Esophagus mucosa (tissue), 1 donor: ENCODE results near the gene MT1B. TPM values are rescaled to one million over a fixed set of nuclear protein-coding genes. Genes with fewer than 3 reads are reported as not detected.
"Not testable (repeated sequence)": the region's sequence is repeated elsewhere in the genome, so short reads cannot be mapped to it uniquely, and the experiment has no call there.

Experiments
- ATAC-seq: fragments of 200-7000 bp; cut with Tn5 transposase; one replicate; pipeline ENCODE4 v1.9.1; 2020
- total RNA-seq: library from RNA; stranded (reverse); gene quantifications from one replicate; pipeline ENCODE4 v1.2.4, GENCODE V29; 2023
- donor health status: DM: yes; HTN: yes; CAD: no.

MT1B gene
- total RNA-seq, 1 donor from 2014 or later = not detected

GRCh38 chr16:56669005-56669839, 17.5 kb downstream of the MT1B start, which contains the start of gene MT1H:
MT1H (plus strand) TSS chr16:56669814; CDS start chr16:56669885, 71 bp downstream.
- peak; percentile 77 for ATAC-seq

- no peak for ATAC-seq
These were observed 18.3 kb downstream of the MT1B start for GRCh38 chr16:56669840-56670619.

- no peak for ATAC-seq
These were observed 18.9 kb downstream of the MT1B start for GRCh38 chr16:56670620-56670934.

GRCh38 chr16:56671691-56672090, 20.0 kb downstream of the MT1B start:
- not testable (repeated sequence) for ATAC-seq

GRCh38 chr16:56672171-56672570, 20.5 kb downstream of the MT1B start:
- not testable (repeated sequence) for ATAC-seq

- ATAC-seq = no peak
These were observed 21.3 kb downstream of the MT1B start for GRCh38 chr16:56672761-56673536.

- no peak for ATAC-seq
These were observed 22.2 kb downstream of the MT1B start for GRCh38 chr16:56673921-56674320.

- ATAC-seq = not testable (repeated sequence)
These were observed 22.9 kb downstream of the MT1B start for GRCh38 chr16:56674570-56674969.

- no peak for ATAC-seq
These were observed 24.1 kb downstream of the MT1B start for GRCh38 chr16:56675685-56676210.

GRCh38 chr16:56677474-56677873, 25.8 kb downstream of the MT1B start:
- ATAC-seq = no peak

GRCh38 chr16:56679078-56679730, 27.5 kb downstream of the MT1B start:
- no peak for ATAC-seq

GRCh38 chr16:56679818-56680217, 28.1 kb downstream of the MT1B start:
- ATAC-seq = peak; percentile 65

GRCh38 chr16:56681939-56682702, 30.4 kb downstream of the MT1B start, which contains the start of gene MT1X:
MT1X (plus strand) TSS chr16:56682470; CDS start chr16:56682541, 71 bp downstream.
- ATAC-seq = peak; percentile 98

- ATAC-seq = no peak
These were observed 31.2 kb downstream of the MT1B start for GRCh38 chr16:56682703-56683397.

GRCh38 chr16:56683424-56684172, 31.9 kb downstream of the MT1B start:
- ATAC-seq = no peak

GRCh38 chr16:56684256-56684925, 32.7 kb downstream of the MT1B start:
- no peak for ATAC-seq

- ATAC-seq = no peak
These were observed 33.4 kb downstream of the MT1B start for GRCh38 chr16:56684926-56685590.

GRCh38 chr16:56686758-56687157, 35.1 kb downstream of the MT1B start:
- no peak for ATAC-seq

- ATAC-seq = no peak
These were observed 37.1 kb downstream of the MT1B start for GRCh38 chr16:56688762-56689161.
